Spinal cord (tissue), 10 donors: Measurements from ENCODE around the gene GPR160. TPM values are rescaled to one million over a fixed set of nuclear protein-coding genes. Genes with fewer than 3 reads are reported as not detected.

Experiments used
- DNase-seq, 6 donors: peaks; one replicate each; pipeline versions ENCODE4 v3.0.0 to v3.0.0-alpha.2; 2013 to 2015; ENCODE audit warnings: low spot score in 6 of 6, low read depth in 4 of 6
- H3K27ac ChIP-seq: one replicate; pipeline ENCODE4 v1.5.1; 2013; ENCODE audit warnings: low read depth, low read length, control low read depth
- H3K27me3 ChIP-seq: one replicate; pipeline ENCODE4 v1.6.1; 2013; ENCODE audit warnings: low read length; ENCODE audit not compliant: control insufficient read depth, insufficient read depth
- H3K36me3 ChIP-seq: one replicate; pipeline ENCODE4 v1.6.1; 2013; ENCODE audit warnings: low read length; ENCODE audit not compliant: control insufficient read depth, insufficient read depth
- H3K4me1 ChIP-seq: one replicate; pipeline ENCODE4 v1.6.1; 2013; ENCODE audit warnings: low read length; ENCODE audit not compliant: control insufficient read depth, insufficient read depth
- H3K4me3 ChIP-seq: one replicate; pipeline ENCODE4 v1.5.1; 2013; ENCODE audit warnings: low read depth, low read length, control low read depth
- H3K9me3 ChIP-seq: one replicate; pipeline ENCODE4 v1.6.1; 2013; ENCODE audit warnings: low read length; ENCODE audit not compliant: control insufficient read depth, insufficient read depth
- WGBS: methylation state at CpG from one replicate; pipeline ENCODE4 v1.1.5; 2013; ENCODE audit warnings: missing lambda C conversion rate; ENCODE audit not compliant: insufficient coverage; 5-methylcytosine and 5-hydroxymethylcytosine counted together
- polyA plus RNA-seq, 2 donors: library from polyadenylated mRNA; unstranded; fragments of 120-200 nt; gene quantifications; one replicate each; pipeline ENCODE4 v1.2.1, GENCODE V29; 2013; ENCODE audit not compliant: insufficient read length in 2 of 2
- small RNA-seq: library from RNA; depleted of rRNA; stranded (forward); fragments of <200 nt; gene quantifications from one replicate; pipeline ENCODE3, GENCODE V24; 2014; ENCODE audit warnings: low replicate concordance
- total RNA-seq, 2 donors: library from RNA; depleted of rRNA in 1 of 2; stranded (reverse); fragments of 120-200 nt in 1 of 2; fragments of >200 nt in 1 of 2; gene quantifications; one replicate each; pipeline versions ENCODE4 v1.2.3 to v1.2.4, GENCODE V29; 2013 to 2014
- donor health status: healthy.

GPR160 gene
- total and polyA plus RNA-seq, 4 donors: 0.61 to 7.2 (median 2.2) TPM

DNA sequence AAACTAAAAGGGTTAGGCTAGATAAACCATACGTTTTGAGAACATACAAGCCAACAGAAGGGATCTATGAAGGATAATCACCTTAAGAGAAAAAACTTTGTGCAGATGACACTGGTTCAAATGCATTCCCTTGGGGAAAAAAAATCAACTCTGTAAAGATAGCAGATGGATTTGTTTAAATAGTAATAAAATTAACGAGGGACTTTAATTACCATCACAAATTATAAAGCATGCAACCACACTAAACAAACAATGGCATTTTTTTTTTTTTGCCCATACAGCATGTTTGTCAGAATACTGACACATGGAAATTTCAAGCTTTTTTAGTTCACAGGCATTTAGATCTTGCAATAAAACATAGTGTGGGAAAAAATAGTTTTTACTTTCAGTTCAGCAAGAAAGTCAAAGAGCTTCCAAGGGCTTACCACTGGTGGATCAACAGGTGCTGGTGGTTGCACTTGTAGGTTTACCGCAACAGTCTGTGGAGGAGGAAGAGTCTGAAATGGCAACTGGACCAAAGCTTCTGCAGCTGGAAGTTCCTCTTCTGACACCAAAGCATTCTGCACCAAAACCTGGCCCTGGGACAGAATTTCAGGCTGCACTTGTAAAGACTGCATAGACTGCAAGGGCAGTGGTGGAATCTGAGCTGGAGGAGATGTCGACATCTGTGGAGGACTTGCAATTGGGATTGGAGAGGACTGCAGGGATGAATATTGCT is 90.6 kb downstream of the GPR160 start:
- H3K27ac ChIP-seq: no peak overlapping the region
- no peak for DNase-seq
- H3K4me3 ChIP-seq: no peak overlapping the region
- no peaks in the 10 kb centered on the region for H3K4me1 ChIP-seq
- peaks cover 18% of the 10 kb centered on the region for H3K36me3 ChIP-seq
- 95% methylated on average over 2 of the region's 4 CpGs for WGBS
- no peaks in the 10 kb centered on the region for H3K27me3 ChIP-seq
- H3K9me3 ChIP-seq: no peaks in the 10 kb centered on the region

DNA sequence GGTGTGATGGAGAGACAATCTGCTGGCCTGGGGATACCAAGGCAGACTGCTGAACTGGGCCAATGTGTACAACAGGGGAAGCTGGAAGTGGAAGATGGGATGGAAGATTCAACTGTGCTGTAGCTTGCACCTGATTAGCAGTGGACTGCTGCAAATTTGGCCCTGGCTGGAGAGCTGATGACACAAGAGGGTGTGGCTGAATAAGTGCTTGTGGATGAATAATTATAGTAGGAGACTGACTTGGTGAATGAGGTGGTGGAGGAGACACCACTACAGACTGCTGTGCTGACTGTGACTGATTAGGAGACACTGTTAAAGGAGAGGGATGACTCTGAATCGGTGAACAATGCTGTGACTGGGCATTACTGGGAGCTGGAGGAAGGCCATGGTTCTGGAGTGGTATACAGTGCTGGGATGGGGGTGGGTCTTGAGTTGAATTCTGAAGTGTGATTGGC is 91.2 kb downstream of the GPR160 start:
- Histone ChIP-seq H3K4me1 (no peaks in the 10 kb centered on the region), H3K36me3 (peaks cover 14% of the 10 kb centered on the region), H3K9me3 (no peaks in the 10 kb centered on the region), H3K27me3 (no peaks in the 10 kb centered on the region), H3K27ac (no peak overlapping the region), H3K4me3 (no peak overlapping the region)
- no peak for DNase-seq
- 100% methylated on average over 1 of the region's 1 CpG for WGBS

DNA sequence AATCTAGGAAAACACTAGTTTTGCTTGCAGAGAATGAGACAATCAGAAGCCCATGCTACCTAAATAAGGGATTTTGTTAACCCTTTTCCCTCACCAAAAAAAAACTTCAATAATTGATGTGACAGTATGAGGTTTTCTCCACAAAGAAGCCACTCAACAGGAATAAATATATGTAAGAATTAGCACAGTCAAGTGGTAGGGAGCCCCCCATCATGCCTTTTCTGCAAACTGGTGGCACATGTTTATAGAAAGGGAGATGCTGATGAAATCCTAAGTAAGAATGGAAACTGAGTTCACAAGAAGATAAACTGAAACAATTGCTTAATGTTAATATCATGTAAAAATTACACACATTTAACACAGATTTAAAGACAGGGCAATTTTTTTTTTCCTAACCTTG is 92.7 kb downstream of the GPR160 start:
- Histone ChIP-seq H3K4me3 (no peak overlapping the region), H3K9me3 (no peaks in the 10 kb centered on the region), H3K36me3 (peaks cover 14% of the 10 kb centered on the region), H3K27me3 (no peaks in the 10 kb centered on the region), H3K4me1 (no peaks in the 10 kb centered on the region), H3K27ac (no peak overlapping the region)
- no peak for DNase-seq

DNA sequence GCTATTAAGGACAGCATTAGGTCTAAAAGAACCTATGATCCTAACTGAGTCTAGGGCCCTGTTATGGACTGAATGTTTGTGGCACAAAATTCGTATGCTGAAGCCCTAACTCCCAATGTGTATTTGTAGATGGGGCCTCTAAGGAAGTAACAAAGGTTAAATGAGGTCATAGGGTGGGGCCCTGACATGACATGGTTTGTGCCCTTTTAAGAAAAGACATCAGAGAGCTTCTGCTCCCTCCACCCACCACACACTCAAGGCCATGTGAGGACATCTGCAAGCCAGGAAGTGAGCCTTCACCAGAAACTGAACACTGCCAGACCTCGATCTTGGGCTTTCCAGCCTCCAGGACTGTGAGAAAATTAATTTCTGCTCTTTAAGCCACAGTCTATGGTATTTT is 94.5 kb downstream of the GPR160 start:
- Histone ChIP-seq H3K27me3 (no peaks in the 10 kb centered on the region), H3K4me3 (no peak overlapping the region), H3K9me3 (no peaks in the 10 kb centered on the region), H3K4me1 (no peaks in the 10 kb centered on the region), H3K36me3 (peaks cover 11% of the 10 kb centered on the region), H3K27ac (no peak overlapping the region)
- WGBS: no CpG with 5 or more reads among the region's 2 CpGs
- no peak for DNase-seq

Small RNA genes within 50 kb of the gene (small RNA-seq; reads per million reads assigned to genes)
- gene RNU4-38P: not detected

Other genes starting within 250 kb of the GPR160 start
- gene LRRIQ4, start 225.1 kb upstream of the GPR160 start, total RNA-seq: under 1 TPM; 0.20 to 0.28 TPM
- under 1 TPM; 0.19 to 0.26 TPM for gene LRRIQ4, start 225.1 kb upstream of the GPR160 start, polyA plus RNA-seq
- 10 to 100 TPM; 13.1 to 14.1 TPM for gene LRRC34, start 225.1 kb upstream of the GPR160 start, total RNA-seq
- 10 to 100 TPM; 15.4 to 18.4 TPM for gene LRRC34, start 225.1 kb upstream of the GPR160 start, polyA plus RNA-seq
- gene LRRC31, start 168.1 kb upstream of the GPR160 start, total RNA-seq: 1 to 10 TPM in 1 of 2 donors, under 1 TPM in 1; 0.50 to 1.4 TPM
- under 1 TPM in 1 of 2 donors, not detected in 1; 0.69 TPM for gene LRRC31, start 168.1 kb upstream of the GPR160 start, polyA plus RNA-seq
- gene SAMD7, start 126.4 kb upstream of the GPR160 start, total RNA-seq: not detected
- gene SAMD7, start 126.4 kb upstream of the GPR160 start, polyA plus RNA-seq: under 1 TPM in 1 of 2 donors, not detected in 1; 0.09 TPM
- 100 to 1,000 TPM; 112 to 114 TPM for gene SEC62, start 71.2 kb upstream of the GPR160 start, total RNA-seq
- 100 to 1,000 TPM; 115 to 154 TPM for gene SEC62, start 71.2 kb upstream of the GPR160 start, polyA plus RNA-seq
- gene PHC3, start 143.7 kb downstream of the GPR160 start, total RNA-seq: 10 to 100 TPM; 28.7 to 54.6 TPM
- 10 to 100 TPM; 15.4 to 17.7 TPM for gene PHC3, start 143.7 kb downstream of the GPR160 start, polyA plus RNA-seq
- 10 to 100 TPM; 41.8 to 71.5 TPM for gene PRKCI, start 184.4 kb downstream of the GPR160 start, total RNA-seq
- 10 to 100 TPM; 41.9 to 43.0 TPM for gene PRKCI, start 184.4 kb downstream of the GPR160 start, polyA plus RNA-seq